Measurements from ENCODE around the gene TBC1D22A.

The TBC1D22A gene

DNA sequence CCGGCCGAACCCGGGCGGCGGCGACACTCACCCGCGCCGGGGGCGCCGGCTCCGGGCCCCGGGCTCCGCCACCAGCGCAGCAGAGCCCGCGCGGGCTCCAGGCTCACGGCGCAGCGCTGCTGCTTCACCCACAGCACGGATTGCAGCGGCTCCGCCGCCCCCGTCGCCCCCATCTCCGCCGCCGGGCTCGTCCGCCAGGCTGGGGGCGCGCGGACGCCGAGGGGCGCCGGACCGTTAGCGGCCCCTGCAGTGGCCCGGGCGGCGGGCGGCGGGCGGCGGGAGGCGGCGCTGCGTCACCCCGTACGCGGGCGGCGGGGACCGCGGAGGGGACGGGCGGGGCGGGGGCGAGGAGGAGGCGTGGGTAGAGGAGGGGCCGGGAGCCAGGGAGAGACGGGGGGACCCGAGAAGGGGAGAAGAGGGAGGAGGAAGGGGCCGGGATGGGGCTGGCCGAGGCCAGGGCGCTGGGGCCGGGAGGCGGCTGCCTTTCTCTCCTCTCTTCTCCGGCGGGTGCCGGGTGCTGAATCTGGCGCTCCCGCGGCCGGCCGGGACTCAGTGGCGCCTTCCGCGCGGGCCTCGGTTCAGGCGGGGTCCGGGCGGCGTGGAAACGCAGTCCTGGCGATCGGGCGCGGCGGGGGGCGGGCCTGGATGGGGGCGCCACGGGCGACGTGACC, 24.3 kb upstream of the TBC1D22A start, which contains the start of gene CERK:
Gene CERK (minus strand): TSS at position 277 of the 671 bp plus-strand sequence. CDS start 104 bp downstream, at position 173.
- DNase-seq, result no peak

DNA sequence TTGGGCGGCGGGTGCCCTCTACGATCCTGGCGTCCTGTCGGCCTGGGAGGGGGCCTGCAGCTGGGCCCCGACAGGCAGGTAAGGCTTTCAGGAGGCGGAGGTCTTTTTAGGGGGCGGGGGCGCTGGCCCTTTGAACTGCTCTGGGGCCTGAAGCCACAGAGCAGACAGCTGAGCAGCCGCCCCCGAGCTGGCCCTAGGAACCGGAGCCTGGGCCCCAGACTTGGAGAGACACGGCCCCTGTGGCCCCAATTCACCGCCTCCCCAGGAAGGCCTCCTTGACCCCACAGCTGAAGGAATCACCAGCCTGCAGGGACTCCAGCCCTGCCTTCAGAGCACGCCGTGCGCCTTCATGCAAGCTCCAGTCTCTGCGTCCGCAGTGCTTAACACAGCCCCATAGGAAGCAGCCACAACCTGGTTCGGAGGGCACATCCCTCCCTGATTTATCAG, 23.8 kb upstream of the TBC1D22A start:
- no peak for DNase-seq

DNA sequence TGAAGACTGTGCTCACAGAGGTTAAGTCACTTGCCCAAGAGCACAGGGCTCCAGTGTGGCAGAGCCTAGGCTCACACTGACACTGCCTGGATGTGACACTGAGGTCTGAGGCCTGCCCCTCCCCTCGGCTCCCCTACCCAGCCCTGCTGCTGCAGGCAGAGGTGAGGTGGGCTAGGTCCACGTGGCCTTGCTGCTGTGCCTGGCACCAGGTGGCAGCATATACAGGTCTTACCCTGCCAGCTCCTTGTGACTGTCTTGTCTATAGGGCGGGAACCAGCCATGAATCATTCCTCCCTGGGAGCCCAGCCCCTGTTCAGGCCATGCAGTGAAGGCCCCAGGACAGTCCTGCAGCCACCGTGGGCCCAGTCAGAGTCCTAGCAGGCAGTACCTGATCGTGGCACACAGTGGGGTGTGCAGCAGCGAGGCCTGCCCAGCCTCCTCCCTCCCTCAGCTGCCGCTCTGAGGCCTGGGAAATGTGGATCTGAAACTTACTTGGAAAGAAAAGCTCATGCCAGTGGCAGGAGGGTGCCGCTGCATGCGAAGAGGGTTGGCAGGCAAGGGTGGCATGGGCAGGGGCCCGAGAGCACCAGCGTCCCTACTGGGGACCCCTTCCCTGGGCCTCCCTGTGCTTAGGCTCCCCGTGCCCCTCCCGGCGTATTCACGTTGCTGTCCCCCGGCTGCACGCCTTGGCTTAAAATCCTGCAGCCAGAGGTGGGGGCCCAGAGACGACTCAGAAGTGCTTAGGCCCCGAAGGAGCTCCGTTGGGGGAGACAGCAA, 23.2 kb upstream of the TBC1D22A start:
- no peak for DNase-seq

DNA sequence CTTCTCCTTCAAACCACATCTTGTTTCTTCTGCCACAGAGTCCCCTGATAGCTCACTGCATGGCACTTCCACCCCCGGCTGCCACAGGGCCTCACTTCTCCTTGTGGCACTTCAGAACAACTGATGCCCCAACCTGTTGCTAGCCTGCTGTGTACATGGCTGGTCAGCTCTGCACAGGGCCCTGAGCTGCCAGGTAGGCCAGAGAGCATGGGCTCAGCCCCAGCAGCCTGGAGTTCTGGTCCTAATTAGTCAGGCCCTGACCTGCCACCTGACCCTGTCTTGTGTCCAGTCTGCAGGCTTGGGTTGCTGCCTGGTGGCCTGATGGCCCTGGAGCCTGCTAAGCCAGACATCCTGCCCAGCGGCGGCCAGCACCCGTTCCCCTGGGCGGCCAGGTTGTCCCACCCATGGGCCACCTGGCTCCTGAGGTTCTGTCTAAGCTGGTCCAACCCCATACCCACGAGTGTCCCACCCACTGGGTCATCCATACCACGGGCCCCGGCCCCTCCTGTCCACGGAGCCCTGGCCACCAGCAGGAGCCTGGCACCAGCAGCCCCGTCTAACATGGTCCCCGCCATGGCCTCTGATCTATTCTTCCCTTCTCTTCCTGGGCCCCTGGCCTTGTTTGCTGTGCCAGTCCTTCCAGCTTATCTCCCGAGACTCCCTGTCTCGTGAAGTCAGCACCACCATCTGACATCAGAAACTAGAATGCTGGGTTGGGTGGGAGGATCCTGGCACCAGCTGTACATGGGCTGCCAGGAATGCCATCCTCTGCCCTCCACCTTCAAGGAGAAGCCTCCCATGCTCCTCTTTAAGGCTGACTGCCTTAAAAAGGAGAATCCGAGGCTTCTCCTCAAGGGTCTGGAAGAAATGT, 21.3 kb upstream of the TBC1D22A start:
- DNase-seq, result no peak

DNA sequence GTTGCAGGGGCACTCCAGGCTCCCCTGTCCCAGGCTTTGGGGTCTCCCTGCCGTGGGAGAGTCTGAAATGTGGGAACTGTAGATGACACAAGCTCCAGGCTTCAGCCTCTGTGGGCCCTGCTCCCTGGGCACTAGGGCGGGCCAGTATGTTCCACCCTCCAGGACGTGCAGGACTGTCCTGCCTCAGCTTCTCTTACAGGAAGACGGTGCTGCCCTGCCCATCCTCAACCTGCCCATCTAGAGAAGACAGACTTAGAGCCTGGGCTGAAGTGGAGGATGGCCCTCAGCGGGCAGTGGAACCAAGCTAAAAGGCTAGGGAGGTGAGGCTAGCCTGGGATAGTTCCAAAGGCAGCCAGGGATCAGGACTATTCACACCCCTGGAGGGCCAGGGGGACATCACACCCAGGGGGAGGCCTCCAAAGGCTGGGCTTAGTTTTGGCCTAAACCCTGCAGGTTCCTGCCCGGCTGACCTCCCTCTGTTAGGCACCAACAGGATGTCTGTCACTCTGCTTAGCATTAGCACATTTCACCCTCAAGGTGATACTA, 20.4 kb upstream of the TBC1D22A start:
- no peak for DNase-seq

DNA sequence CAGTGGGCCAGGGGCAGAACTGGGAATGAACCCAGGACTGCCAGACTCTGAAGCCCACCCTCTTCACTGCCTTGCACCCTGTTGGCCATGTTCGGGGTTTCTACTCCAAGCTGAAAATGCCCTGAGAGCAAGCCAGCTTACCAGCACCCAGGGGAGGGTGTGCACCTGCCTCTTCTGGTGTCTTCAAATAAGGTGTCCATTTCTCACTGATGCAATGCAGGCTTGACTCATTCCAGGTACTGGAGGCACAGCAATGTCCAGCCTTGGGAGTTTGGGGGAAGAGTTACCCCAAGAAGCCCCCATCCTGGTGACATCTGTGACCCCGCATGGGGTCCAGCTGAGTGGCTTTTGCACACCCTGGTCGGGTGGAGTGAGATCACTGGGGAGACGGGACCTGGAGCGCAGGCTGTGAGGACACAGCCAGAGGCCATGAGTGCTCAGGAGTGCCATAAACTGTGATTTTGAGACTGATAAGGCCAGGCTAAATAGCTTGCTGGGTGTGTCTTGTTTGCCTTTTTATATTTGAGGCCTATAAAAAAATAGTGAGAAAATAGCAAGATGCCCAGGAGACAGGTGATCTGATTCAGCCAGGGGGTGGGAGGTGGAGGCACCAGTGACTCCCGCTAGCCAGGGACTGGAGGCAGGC, 19.8 kb upstream of the TBC1D22A start:
- DNase-seq, result no peak

DNA sequence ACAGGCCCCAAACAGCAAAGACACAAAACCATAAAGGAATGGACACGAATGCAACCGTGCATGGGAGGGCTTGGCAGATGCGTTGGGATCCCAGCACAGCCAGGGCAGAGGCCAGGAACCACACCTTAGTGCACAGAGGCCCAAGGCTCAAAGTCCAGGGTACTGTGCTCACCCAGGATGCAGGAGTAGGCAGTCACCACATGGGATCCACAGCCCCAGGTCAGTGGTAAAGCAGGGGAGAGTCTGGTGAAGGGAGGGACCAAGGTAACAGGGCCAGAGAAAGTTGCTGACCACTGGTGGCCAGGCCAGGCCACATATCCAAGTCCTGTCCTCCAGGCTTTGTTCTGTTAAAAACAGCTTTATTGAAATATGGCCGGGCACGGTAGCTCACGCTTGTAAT, 17.9 kb upstream of the TBC1D22A start:
- no peak for DNase-seq

DNA sequence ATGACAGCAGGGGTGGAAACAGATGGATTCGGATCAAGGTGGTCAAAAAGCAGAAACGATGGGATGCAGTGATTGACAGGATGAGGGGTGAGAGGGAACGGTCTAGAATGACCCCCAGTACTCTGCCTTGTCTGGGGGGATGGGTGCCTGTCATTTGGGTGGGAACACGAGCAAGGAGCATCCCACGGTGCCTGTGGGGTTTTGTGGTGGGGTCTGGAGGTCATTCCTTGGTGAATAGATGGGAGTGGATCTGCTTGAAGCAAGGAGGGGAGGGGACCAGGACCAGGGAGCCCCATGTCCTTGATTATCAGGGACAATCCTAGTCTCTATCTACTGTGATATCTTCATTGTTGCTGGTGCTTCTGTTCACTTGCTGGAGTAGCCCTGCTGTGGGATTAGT, 16.3 kb upstream of the TBC1D22A start:
- no peak for DNase-seq

DNA sequence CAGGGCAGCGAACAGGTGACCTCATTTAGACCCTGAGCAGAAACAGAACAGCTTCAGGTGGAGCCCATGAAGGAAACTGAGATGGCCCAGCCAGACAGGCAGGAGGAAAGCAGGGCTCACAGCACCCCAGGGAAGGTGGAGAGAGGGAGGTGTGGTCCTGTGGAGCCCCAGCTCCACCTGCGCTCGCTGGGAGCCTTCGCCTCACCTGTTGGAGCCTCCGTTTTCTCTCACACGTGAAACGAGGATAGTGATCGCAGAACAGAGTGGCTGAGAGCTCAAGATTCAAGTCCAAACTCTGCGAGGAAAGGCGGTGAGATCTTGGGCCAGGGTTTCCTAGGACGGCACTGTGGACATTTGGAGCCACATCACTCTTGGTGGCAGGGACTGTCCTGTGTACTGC, 15.8 kb upstream of the TBC1D22A start:
- no peak for DNase-seq

DNA sequence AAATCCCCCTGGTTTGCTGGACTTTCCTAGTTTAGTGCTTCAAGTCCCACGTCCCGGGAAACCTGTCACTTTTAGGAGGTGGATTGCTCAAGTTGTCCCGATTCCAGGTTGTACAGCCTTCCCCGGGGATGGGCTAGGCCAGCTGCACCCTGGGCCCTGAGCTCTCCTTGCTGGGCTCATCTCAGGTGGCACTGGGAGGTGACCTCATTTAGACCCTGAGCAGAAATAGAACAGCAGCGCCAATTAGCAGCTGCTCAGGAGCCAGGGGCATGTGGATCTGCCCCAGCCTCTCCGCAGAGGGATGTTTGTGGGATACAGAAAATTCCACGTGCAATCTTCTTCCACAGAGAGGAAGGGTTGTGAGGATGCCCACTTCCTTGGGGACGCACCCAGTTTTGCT, 14.8 kb upstream of the TBC1D22A start:
- DNase-seq, result no peak

DNA sequence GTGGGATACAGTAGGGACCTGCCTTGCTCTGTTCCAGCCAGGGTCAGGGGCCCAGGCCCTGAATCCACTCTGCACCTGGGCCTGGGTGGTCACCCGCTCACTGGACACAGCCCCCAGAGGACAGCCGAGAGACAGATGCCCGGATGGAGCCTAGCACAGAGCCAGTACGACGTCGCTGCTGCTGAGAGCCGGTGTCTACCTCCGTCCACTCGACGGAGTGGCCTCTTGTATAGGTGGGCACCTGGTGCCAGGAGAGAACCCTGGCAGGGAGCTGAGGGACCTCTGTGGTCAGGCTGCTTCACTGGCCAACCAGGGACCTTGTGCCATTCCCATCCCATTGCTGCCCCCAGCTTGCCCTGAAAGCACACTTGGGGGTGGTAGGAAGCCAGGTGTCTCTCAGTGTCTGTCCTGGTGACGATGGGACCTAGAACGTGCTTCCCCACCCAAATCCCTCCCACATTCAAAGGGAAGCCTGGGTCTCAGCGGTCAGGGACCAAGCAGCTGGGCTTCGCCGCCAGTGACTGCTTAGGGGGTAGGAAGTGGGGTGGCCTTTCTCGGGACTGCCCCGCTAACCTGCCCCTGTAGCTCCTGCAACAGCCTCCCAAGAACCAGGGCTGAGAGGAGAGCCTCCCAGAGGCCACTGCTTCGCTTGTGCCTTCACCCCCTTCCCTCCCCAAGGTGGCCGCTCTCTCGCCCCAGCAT, 14.1 kb upstream of the TBC1D22A start:
- no peak for DNase-seq

DNA sequence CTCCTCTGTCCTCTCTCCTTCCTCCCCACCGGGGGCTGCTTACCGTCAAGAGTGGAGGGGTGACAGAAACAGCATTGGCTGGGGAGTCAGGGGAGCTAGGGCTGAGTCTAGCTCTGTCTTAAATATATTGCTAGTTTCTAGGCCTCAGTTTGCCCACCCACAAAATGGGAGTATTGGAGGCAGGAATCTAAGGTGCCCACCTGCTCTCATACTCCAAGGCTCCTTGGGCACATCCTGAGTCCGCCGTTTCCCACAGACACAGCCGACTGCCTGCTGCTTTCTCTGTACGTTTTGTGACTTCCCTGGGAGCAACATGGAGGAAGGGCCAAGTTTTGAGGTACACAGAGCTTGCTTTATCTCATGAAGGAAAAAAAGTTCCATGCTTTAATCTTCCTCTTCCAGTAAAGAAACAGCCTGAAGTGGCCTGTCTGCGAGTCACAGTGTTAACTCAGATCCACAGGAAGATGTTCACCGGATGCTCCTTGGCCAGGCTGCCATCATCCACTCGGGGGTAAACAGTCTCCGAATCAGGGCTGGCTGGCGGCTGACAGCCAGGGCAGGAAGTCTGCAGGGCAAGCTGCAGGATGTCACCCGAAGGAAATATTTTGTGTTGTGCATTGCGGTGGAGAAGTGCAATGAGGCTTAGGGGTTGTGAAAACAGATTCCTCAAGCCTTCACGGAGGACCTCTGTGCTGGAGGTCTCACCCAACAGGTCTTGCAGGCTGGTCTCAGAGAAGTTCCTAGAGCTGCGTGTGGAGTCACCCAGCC, 13.4 kb upstream of the TBC1D22A start:
- DNase-seq, result no peak

DNA sequence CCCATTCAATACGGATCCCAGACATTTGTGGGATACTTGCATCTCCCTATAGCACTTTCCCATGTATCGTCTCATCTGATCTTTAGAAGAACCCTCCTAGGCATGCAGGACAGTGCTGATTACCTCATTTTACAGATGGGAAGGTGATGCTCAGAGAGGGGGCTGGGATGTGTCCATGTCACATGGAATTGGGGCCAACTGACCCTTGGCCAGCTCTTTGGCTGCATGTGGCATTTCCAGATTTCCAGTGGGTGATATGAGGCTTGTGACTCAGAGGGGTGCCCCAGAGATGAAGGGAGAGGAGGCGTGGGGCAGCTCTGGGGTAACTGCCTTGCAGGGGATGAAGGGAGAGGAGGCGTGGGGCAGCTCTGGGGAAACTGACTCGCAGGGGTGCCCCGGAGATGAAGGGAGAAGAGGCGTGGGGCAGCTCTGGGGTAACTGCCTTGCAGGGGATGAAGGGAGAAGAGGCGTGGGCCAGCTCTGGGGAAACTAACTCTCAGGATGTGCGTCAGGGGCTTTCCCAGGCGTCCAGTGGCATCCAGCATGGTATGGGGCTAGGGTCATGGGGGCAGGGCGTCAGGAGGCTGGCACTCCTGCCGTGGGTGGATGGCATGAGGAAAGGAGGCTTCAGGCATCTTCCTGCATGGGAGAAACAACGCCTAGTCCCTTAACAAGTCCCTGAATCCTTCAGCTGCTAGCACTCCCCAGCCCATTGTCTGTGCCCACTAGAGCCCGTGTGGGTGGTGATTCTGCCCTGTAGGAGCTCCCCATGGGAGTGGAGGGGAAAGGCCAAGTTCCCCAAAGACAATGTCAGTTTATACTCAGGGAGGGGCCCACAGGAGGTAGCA, 12.5 kb upstream of the TBC1D22A start:
- no peak for DNase-seq

DNA sequence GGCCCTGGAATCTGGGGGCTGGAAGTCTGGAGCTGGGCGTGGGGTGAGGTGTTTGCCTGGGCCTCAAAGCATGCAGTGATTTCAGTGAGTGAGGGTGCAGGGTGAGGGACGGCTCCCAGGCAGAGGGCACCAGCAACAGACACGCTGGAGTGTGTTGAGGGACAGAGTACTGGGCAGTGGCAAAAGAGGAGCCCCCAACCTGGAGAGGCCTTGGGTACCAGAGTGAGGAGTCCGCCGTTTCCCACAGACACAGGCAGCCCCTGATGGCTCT, 12.0 kb upstream of the TBC1D22A start:
- DNase-seq, result no peak

DNA sequence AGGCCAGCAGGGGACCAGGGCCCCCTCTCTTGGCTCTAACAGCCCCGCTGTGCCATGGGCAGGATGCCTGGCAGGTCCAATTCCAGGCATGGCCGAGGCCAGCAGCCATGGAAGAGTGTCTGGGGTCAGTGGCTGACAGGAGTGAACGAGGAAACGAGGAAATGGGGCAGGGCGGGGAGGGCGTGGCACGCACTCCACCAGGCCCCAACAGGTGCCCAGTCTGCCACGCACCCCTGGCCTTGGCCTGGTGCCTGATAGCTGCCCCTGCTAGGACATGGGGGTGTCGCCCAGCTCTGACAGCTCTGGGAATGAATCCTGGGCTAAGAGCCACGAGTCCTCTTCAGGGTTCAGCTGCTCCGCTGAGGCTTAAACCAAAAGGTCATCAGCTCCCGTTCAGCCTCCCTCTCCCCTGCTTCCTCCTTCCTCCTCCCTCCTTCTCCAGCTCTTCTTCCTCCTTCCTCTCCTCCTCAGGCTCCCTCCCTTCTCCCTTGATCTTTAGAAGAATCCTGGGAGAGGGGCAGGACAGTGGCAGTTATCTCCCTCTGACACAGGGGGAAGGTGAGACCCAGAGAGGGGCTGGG, 11.5 kb upstream of the TBC1D22A start:
- no peak for DNase-seq

DNA sequence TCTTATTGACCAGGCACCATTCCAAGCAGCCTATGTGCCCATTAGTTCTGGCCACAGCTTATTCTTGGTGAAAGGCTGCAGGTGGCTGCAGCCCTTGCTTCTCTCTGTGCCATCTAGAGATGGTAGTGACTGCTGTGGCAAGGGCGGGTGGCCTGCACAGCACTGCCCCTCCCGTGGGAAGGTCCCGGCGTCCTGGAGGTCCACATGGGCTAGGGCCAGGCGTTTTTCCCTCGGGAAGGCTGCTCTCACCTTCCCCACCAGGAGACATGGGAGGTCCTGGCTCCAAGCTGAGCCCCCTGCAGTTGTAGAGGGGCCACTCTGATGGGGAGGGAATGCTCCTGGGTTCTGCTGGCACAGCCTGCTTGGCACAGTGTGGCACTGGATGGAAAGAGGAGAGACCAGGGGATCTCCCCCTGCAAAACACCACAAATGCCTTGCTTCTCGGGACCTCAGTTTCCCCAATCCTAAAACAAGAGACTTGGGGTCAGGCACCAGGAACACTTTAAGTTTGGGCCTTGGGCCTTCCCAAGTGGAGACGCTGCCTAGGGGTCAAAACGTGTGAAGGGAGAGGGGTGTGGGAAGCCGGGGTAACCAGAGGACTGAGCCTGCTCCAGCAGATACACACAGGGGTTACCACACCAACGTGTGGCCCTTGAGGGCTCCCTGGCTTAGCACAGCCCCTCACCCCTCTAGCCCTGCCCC, 10.0 kb upstream of the TBC1D22A start:
- no peak for DNase-seq

DNA sequence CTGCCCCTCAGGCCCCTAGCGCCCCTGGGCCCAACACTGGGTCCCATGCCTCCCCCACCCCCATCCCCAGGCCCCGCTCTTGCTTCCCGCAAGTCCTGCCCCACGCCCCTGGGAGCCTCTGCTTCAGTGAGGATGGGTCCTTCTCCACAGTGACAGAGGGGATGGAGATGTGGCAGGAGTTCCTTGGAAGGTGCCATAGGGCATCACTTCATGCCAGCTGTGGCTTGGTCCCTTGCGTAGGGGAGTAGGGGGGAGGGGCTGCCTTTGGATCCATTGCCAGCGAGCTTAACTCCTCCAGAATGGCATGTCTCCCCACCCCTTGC, 9.5 kb upstream of the TBC1D22A start:
- DNase-seq, result no peak

DNA sequence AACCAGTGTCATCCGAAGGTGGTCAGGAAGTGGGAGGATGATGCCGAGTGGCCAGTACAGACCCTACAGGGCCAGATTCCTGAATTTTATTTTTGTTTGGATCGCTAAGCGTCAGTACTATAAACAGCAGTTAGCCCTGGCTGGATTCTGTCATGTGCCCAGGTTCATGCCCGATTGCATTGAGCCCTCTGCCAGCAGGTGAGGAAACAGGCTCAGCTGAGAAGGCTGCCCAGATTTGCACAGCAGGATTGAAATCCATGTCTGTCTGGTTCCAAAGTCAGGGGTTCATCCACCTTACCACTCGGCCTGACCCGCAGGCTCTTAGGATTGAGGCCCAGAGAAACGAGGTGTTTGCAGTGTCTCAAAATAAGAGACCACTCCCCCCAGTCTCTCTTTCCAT, 9.1 kb upstream of the TBC1D22A start:
- DNase-seq, result no peak

DNA sequence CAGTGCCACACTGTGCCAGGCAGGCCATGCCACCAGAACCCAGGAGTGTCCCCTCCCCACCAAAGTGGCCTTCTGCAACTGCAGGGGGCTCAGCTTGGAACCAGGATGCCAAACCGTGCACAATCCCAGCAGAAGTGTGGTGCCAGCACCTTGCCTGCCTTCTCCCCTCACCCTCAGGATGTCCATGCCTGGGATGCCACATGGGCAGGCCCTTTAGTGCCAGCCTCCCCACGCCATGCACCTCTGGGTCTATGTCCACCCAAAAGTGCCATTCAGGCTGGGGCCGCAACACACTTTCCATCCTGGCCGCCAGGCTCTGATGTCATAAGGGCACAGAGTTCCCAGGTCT, 8.7 kb upstream of the TBC1D22A start:
- no peak for DNase-seq
